Measurements from ENCODE around the gene CEACAM16.
A peak's percentile ranks its signal among the peaks of the same experiment; 100 is the strongest.
"Not testable (repeated sequence)": the region's sequence is repeated elsewhere in the genome, so short reads cannot be mapped to it uniquely, and the experiment has no call there.

CEACAM16 gene

GRCh38 chr19:44721369-44721768 is 22.4 kb downstream of the CEACAM16 start:
- intact Hi-C loops (cut with DNase I) = loop anchor here (5.0 kb wide), 1 partner anchor 126 kb away; the partner anchor contains the start of gene NECTIN2

DNA sequence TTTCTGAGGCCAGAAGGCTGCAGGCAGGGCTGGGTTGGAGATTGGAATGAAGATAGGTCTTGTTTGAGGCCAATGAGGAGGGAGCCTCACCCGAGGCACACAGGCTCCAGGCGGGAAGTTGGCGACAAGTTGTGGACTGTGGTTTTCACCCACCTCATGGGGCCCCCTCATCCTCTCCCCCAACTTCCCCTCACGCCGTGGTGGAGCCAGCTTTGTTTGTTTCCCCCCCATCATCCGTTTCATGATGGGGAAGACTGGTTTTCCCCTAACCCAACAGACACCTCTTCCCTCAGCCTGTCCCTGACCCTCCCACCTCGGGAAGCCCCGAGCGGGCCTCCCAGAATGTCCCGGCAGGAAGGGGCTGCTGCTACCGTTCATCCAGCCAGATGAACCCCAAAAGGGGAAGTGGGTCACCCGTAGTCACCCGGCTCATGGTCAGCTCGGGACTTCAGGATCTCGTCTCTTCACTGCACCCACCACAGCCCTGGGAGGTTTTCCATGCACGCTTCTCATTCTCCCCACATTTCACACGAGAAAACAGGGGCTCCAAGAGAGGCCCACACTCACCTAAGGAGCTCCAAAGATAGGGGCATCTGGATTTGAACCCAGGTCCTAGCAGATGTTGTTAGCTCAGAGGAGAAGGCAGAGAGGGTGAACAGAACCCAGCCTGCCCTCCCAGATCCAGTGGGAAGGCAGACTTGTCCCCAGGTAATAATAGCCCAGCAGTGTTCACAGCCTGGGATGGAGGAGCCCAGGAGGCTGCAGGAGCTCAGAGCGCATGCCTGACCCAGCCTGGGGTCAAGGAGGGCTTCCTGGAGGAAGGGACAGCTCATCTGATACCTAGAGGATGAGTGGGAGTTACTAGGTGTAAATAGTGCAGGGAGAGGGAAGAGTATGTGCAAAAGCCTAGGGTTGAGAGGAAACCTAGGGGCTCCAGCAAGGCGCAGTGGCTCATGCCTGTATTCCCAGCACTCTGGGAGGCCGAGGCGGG is 23.5 kb downstream of the CEACAM16 start:
- intact Hi-C loops (cut with DNase I) = loop anchor here (5.0 kb wide), 1 partner anchor 125 kb away; the partner anchor contains the start of gene NECTIN2
- peak in 1 of 10 donors; percentile 69 for DNase-seq

More at GRCh38 chr19:44721369-44721768, 22.4 kb downstream of the CEACAM16 start:
- DNase-seq = not testable (repeated sequence)

DNA sequence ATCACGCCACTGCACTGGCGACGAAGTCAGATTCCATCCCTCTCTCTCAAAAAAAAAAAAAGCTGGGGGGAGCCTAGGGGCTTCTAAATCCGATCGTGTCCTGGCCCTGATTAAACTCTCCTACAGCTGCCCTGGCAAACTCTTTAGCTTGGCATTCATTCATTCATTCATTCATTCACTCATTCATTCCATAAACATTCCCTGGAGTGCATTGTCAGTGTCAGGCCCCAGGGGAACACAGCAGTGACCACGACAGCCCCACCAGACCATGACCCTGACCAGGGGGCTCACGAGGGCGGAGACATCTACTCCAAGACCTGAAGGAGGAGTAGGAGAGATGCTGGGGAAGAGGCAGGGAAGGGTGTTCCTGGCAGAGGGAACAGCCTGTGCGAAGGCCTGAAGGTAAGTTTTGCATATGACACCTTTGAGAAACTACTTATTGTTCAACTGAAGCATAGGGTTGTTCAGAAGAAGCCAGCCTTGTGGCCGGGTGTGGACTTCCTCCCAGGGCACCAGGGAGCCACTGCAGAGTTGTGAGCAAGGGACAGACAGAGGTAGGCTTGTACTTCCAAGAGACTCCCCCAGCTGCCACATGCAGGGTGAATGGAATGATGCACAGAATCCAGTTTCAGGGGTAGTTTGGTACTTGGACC is 24.5 kb downstream of the CEACAM16 start:
- DNase-seq = peak in 1 of 10 donors; percentile 31
- intact Hi-C loops (cut with DNase I) = loop anchor here (5.0 kb wide), 1 partner anchor 124 kb away; the partner anchor contains the start of gene NECTIN2

DNA sequence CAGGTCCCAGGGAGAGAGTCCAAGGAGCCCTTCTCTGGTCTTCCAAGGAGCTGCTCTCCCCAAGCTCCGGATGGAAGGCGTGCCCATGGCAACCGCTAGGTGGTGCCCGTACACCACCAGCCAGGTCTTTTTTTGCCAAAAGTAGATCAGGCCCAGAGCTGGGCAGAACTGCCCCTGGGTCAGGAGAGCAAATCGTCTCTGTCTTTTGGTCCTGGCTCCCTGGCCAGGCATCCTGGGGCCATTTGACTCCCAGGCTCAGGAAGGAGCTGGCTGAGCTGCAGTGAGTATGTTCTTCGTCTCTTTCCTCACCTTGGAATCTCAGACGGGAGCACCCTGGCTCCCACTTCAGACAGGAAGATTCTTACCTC is 25.0 kb downstream of the CEACAM16 start:
- DNase-seq = peak; percentile 55 to 97 (median 78)
- intact Hi-C loops (cut with DNase I) = loop anchor here (1.0 to 5.0 kb wide), 2 partner anchors 46 to 123 kb away; partner anchors contain the start of gene NECTIN2

- peak in 1 of 10 donors; percentile 79 for DNase-seq
Observed at GRCh38 chr19:44725251-44725650, 26.3 kb downstream of the CEACAM16 start.

GRCh38 chr19:44725684-44726083 is 26.7 kb downstream of the CEACAM16 start:
- intact Hi-C loops (cut with DNase I) = no loop called here

More at GRCh38 chr19:44725251-44725650, 26.3 kb downstream of the CEACAM16 start:
- intact Hi-C loops (cut with DNase I) = no loop called here

GRCh38 chr19:44726465-44726864 is 27.5 kb downstream of the CEACAM16 start:
- peak in 1 of 10 donors; percentile 67 for DNase-seq
- intact Hi-C loops (cut with DNase I) = no loop called here

More at GRCh38 chr19:44725684-44726083, 26.7 kb downstream of the CEACAM16 start:
- peak in 1 of 10 donors; percentile 51 for DNase-seq

DNA sequence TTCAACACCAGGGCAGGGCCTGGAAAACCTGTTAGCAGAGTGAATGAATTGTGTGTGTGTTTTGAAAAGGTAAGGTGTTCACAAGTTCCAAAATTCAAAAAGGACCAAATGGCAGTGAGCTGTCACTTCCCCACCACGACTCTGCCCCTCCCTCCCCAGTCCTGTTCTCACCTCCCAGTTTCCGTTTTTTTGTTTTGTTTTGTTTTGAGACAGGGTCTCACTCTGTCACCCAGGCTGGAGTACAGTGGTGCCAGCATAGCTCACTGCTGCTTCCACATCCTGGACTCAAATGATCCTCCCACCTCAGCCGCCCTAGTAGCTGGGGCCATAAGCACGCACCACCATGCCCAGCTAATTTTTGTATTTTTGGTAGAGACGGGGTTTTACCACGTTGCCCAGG is 29.2 kb downstream of the CEACAM16 start:
- intact Hi-C loops (cut with DNase I) = no loop called here
- DNase-seq = no peak

DNA sequence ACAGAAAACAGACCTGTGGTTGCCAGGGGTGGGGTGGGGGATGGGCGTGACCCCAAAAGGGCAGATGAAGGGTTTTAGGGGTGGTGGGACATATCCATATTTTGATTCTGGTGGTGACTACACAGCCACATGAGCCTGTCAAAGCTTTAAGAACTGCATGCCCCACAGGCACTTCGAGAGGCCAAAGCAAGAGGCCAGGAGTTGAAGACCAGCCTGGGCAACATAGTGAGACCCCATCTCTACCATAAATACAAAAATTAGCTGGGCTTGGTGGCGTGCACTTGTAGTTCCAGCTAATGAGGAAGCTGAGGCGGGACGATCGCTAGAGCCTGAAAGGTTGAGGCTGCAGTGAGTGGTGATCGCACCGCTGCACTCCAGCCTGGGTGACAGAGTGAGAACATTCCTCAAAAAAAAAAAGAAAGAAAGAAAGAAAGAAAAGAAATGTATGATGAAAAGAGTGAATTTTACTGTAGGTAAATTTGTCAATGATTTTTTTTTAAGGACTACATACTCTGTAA is 30.6 kb downstream of the CEACAM16 start:
- DNase-seq = no peak
- intact Hi-C loops (cut with DNase I) = no loop called here

DNA sequence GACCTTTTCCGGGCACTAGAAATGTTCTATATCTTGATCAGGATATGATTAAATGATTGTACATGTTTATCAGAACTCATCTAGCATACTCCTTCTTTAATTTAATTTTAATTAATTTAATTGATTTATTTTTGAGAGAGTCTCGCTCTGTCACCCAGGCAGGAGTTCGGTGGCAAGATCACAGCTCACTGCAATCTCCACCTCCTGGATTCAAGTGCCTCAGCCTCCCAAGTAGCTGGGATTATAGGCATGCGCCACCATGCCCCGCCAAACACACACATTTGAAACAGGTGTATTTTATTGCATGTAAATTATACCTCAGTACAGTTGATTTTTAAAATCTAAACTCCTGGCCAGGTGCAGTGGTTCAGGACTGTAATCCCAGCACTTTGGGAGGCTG is 32.1 kb downstream of the CEACAM16 start:
- intact Hi-C loops (cut with DNase I) = no loop called here
- no peak for DNase-seq

DNA sequence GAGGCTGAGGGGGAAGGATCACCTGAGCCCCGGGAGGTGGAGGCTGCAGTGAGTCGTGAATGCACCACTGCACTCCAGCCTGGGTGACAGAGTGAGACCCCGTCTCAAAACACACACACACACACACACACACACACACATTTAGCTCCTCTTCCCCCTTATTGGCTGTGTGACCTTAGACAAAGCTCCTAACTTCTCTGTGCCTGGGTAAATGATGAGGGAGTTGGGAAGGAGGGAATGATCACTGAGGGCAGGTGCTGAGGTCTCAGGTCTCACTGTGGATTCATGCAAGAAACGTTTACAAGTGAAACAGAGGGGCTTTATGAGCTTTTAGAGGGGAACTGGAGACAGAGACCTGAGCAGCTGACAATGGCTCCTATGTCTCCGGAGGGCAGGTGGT is 32.7 kb downstream of the CEACAM16 start:
- DNase-seq = no peak
- intact Hi-C loops (cut with DNase I) = no loop called here

DNA sequence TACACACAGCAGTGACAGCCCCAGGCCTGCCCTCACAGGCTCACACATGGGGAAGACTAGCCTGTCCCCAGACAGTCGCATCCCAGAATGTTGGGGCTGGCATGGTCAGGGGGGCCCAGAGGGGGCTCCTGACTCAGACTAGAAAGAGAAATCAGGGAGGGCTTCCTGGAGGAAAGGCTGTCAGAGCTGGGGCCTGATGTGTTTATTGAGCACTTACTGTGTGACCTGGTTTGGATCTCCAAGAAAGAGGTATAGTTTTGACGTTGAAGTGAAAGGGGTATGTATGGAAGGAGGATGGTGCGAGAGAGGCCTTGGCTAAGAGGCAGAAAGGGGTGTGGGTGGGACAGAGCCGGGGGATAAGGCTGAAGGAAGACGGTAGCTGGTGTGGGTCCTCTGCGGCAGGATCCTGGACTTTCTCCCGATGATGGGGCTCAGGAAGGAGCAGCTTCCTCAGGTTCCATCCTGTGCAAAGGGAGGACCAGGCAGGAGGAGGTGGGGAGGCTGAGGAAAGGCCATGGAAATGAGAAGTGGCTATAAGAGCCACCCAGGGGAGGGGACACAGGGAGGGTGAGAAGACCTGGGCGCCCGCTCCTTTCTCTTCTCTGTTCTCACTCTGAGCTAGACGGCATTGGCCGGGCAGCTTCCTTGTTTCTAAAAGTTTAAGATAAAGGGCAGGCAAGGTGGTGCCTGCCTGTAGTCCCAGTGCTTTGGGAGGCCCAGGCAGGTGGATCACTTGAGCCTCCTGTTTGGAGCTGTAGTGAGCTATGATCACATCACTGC is 33.5 kb downstream of the CEACAM16 start:
- DNase-seq = no peak
- intact Hi-C loops (cut with DNase I) = no loop called here

GRCh38 chr19:44734357-44734756 is 35.4 kb downstream of the CEACAM16 start:
- DNase-seq = no peak
- intact Hi-C loops (cut with DNase I) = no loop called here

DNA sequence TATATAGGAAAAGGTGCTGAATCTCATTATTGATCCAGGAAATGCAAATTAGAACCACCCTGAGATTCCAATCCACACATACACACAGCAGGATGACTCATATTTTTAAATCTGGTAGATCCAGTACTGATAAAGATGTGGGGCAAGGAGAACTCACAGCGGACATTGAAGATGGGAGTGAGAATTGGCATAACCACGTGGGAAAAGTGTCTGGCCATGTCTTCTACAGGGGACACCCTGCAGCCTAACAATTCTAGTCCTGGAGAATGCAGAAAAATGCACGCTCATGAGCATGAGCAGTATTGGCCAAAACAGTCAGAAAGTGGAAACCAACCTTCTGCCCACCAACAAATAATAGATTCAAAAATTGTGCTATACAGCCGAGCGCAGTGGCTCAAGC is 36.1 kb downstream of the CEACAM16 start:
- DNase-seq = no peak
- intact Hi-C loops (cut with DNase I) = no loop called here

DNA sequence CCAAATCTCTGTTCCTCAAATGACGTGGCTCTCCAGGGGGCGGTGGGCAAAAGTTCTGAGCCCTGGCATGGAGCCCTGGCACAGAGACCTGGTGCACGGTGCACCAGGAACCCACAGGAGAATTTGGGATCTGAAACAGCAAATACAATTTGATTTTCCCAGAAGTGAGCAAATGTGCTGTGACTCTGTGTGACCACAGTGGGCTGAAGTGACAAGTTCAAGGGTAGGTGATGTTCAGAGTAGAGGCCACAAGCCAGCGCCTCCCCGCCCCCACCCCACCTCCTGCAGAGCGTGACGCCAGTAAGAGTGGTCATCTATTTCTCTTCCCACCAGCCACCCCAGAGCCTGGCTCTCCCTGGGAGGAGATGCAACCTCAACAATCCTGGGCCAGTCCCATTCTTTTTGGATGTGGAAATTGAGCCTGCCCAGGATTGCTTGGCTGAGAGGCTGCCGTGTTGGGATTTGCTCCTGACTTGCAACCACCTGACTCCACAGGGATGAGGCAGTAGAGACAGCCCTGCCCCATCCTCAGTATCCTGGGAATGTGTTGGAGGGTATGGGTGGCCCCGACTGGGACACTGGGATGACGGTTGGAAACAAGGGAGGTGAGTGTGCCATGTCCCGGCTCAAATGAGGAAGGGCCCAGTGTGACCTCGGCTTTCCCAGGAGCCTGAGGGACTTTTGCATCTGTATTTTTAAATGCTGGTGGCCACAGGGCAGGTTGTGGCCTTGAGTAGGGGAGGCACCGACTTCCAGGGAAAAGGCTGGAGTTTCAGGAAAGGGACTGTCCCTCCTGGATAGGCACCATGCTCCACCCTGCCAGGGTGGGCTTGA is 38.5 kb downstream of the CEACAM16 start:
- no peak for DNase-seq
- intact Hi-C loops (cut with DNase I) = no loop called here

DNA sequence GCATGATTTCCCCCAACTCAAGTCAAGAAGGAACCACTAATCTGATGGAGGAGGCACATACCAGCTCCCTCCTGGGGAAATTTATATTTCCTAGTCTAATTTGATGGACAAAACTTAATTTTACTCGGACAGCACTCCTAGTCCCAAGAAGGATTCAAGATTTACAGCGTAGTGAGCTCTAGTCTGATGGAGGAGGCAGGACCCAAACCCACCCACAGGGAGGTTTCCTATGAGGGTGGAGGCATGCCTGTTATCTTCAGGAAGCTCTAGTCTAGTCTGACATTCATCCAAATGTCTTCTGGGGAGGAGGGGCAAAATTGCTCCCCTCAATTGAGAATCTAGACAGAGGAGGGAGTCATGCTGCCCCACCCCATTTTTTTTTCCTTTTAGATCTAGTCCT is 39.2 kb downstream of the CEACAM16 start:
- intact Hi-C loops (cut with DNase I) = no loop called here
- no peak for DNase-seq

- DNase-seq = no peak
- intact Hi-C loops (cut with DNase I) = no loop called here
Observed at GRCh38 chr19:44738603-44739558, 39.9 kb downstream of the CEACAM16 start.

DNA sequence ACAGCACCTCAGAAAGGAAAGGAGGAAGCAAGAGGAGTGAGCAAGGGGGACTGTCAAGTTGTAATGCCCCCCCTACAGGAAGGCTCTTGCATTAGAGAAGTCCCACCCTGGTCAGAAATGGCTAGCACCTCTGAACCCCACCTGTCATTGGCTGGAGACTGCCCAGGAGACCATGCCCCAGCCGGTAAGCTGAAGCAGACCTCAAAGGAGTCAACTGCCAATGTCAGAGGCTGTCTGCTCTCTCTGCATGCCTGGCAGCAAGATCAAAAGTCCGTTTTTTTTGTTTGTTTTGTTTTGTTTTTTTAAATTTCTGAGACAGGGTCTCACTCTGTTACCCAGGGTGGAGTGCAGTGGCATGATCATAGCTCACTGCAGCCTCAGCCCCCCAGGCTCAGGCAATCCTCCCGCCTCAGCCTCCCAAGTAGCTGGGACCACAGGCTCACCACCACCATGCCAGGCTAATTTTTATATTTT is 41.4 kb downstream of the CEACAM16 start:
- no peak for DNase-seq
- intact Hi-C loops (cut with DNase I) = no loop called here

Data from posterior cingulate gyrus (tissue), 11 donors.